NCI-H187 treated with DMSO at 0.1 percent for 48 hours (cell line): ENCODE results near the gene SAMD4A.

Source experiments
- DNase-seq: peaks from one replicate; lab custom pipeline; 2025; lab: John Stamatoyannopoulos, UW

SAMD4A gene, protein sequence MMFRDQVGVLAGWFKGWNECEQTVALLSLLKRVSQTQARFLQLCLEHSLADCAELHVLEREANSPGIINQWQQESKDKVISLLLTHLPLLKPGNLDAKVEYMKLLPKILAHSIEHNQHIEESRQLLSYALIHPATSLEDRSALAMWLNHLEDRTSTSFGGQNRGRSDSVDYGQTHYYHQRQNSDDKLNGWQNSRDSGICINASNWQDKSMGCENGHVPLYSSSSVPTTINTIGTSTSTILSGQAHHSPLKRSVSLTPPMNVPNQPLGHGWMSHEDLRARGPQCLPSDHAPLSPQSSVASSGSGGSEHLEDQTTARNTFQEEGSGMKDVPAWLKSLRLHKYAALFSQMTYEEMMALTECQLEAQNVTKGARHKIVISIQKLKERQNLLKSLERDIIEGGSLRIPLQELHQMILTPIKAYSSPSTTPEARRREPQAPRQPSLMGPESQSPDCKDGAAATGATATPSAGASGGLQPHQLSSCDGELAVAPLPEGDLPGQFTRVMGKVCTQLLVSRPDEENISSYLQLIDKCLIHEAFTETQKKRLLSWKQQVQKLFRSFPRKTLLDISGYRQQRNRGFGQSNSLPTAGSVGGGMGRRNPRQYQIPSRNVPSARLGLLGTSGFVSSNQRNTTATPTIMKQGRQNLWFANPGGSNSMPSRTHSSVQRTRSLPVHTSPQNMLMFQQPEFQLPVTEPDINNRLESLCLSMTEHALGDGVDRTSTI

DNA sequence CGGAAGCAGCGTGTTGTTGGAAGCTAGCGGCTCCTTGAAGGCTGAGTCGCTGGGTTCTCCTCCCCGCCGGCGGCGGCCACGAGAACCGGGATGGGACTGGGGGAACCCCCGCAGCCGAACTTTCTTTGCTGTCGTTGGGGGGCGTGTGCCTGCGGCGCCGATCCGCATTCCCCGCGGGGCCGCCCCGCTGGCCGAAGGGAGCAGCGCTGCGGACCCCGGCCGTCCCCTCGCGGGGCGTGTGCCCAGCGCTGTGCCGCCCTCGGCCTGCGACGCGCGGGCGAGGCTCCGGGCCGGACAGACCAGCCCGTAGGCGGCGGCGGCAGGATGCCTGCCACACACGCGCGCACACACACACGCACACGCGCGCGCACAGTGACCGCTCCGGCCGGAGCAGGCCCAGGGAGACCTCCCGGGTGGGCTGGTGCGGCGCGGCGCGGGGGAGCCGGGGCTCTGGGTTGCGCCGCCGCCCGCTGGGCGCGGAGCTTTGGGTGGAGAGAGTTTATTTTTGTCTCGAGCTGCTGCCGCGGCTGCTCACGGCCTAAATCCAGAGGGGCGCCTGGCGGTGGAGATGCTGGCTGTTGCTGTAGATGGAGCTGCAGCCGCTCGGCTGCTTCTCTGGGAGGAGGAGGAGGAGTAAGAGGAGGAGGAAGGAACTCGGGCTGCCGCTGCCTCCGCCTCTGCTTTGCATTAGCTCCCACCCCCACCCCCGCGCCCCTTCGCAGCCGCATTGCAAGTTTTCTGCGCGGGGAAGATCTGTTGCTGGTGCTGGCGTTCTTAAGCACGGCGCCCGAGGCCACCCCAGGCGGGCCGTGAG, at the start of gene SAMD4A:
TSS of gene SAMD4A (plus strand) at position 719 of the 814 bp plus-strand sequence. CDS start 789 bp downstream, outside the sequence.
- no peak for DNase-seq

DNA sequence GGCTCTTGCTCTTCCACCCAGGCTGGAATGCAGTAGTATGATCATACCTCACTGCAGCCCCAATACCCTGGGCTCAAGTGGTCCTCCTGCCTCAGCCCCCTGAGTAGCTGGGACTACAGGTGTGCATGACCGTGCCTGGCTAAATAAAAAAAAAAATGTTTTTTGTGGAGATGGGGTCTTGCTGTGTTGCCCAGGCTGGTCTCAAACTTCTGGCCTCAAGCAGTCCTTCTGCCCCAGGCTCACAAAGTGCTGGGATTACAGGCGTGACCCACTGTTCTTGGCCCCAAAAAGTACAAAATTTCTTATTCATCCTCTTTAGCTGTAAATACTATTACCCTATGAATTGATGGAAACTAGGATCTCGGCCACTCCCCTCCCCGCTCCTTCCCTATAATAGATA, 42.5 kb upstream of the SAMD4A start:
- no peak for DNase-seq

DNA sequence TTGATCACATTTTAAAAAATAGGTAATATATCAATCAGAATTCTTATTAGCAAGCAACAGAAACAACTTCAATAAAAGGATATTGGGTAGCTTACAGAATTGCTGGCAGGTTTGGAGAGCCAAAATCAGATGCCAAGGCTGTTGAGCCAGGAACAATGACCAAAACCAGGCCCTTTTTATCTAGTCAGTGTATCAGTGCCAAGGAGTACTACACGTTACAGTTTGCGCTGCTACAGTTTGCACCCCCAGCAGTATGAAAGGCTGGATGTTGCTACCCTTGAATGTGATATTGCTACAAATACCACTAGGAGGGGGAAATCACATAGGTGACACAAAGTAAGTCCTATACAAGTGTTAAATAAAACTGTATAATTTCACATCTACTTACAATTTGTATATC, 38.0 kb upstream of the SAMD4A start:
- no peak for DNase-seq

DNA sequence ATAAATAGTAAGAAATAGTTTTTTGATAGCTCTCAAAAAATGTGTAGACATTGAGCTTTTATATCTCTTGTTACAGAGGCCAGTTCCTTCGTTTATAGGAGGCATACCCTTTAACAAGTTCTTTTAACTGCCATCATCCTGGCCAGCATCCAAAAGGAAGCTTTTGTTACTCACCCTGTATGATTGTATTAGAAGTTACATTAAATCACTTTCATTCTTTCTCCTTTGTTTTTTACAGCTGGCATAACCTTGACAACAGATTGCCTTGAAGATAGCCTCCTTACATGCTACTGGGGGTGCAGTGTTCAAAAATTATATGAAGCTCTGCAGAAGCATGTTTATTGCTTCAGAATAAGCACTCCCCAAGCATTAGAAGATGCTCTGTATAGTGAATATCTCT, 37.1 kb upstream of the SAMD4A start:
- DNase-seq, result no peak

DNA sequence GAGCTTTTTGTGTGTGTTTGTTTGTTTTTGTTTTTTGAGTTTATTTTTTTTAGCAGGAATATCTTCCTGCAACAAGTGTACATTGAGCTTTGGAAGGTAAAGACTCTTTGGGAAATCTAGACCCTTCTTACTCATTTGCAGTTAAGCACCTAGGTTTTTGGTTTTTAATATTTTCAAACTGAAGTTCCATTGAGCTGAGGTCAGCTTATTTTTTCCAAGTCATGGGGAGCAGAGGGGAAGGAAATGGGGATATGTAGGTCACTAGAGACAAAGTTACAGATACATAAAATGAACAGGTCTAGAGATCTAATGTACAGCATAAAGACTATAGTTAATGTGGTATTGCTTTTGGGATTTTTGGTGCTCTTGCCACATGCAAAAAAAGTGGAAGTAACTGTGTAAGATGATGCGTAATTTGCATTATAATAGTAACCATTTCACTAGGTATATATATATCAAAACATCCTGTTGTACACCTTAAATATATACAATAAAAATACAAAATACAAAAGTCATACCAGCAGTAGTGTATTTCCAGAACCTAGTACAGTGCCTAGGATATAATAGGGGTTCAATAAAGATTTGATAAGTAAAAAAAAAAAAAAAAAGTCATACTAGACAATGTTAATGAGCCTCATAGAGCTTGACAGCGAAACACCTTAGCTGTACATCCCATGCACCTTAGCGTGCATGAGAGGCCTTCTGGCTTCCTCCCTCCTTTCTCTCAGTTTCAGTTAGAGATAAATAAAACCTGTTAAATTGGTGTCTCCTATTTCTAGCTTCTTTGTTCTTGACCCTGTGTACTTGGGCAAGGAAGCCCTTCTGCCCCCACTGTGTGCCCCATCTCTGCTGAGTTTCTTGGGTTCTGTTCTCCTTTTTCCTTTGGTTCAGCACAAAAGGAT, 34.6 kb upstream of the SAMD4A start:
- no peak for DNase-seq

DNA sequence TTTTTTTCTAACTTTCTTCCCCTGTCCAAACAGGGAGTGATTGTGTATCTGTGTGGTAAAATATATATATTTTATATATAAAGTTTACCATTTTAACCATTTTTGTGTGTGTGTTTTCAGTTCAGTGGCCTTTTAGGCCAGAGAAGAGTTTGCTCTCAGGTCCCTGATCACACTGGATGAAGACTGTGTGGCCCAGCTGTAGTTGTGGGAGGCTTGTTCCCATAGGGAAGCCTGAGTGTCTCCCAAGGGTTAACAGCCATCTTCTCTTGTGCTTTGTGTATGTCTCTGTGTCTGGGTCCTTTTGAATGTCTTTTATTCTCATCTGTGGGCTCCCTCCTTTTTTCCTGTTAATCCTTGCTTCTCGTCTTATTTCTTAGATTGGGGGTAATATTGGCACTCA, 33.8 kb upstream of the SAMD4A start:
- no peak for DNase-seq

DNA sequence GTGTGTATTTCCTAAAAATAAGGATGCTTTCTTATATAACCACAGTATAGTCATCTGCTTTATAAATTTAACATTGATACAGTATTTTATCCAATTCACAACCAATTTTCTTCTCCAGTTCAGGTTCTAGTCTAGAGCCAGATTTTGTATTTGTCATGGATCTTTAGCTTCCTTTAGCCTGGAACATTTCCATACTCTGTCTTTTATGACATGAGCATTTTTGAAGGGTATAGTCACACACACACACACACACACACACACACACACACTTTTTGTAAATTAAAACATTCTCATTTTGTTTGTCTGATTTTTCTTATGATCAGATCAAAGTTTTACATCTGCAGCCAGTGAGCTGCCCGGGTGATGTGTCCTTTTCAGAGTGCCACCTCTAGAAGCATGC, 31.8 kb upstream of the SAMD4A start:
- DNase-seq, result no peak

DNA sequence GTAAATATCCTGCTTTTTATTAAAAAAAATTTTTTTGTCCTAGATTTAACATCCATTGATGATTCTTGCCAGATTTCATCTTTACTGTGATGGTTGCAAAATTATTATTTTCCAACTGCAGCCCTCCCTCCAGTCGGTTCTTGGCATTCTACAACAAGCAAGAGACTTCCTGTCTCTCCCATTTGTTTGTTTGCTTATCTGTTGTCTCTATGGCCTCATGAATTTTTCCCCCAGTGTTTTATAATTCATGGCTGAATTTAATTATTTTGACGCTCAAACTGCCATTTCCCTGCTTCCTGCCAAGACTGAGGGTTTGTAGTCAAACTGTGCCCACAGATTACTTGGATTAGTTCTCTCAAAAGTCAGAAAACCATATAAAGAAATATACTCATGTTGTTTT, 31.3 kb upstream of the SAMD4A start:
- no peak for DNase-seq

DNA sequence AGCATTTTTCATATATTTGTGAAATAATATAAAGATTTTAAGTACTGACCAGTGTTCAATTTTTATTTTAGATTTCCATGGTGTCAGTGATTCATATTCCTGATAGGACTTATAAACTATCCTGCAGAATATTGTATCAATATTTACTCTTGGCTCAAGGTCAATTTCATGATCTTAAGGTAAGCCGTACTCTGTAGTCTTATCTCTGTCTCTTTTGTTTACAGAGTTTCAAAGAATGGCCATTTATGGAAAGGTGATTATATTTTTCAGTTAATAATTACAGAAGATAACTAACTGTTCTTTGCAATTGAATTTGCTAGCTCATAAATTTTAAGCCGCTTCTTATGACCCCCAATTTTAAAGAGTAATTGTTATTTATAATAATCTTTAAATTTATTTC, 29.3 kb upstream of the SAMD4A start:
- no peak for DNase-seq

DNA sequence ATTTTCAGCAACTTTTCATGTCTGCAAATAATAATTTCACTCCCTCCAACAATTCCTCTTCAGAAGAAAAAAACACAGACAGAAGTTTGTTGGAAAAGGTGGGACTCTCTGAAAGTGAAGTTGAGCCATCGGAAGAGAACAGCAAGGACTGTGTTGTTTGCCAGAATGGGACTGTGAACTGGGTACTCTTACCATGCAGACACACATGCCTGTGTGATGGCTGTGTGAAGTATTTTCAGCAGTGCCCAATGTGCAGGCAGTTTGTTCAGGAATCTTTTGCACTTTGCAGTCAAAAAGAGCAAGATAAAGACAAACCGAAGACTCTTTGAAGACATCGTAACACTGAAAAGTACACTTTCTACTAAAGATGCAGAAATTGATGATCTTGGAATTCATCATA, 28.9 kb upstream of the SAMD4A start:
- DNase-seq, result no peak

DNA sequence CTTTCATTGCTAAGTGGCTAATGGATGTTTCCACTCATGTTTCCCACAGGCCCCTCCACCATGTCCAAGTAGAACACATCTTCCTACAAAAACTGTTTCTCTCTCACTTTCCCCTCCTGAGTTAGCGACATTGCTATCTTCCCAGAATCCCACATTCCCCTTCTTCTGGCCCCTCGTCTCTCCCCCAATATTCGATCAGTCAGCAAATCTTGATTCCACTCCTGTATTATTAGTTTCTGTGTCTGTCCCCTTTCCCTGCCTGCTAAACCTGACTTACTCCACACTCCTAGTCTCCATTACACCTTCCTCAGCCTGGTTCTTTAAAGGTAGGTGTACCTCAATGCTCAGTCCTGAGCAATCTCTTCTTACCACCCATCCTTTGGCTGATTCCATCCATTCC, 19.3 kb upstream of the SAMD4A start:
- DNase-seq, result no peak

DNA sequence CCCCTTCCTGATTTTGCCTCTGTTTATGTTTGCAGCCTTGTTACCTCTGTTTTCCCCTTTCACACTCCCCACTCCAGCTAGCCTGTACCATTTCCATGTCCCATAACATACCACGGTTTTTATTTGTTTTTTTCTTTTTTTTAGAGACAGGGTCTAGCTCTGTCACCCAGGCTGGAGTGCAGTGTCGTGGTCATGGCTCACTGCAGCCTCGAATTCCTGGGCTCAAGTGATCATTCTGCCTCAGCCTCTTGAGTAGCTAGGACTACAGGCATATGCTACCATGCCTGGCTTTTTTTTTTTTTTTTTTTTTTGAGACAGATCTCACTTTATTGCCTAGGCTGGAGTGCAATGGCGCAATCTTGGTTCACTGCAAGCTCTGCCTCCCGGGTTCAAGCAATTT, 18.4 kb upstream of the SAMD4A start:
- DNase-seq, result no peak

DNA sequence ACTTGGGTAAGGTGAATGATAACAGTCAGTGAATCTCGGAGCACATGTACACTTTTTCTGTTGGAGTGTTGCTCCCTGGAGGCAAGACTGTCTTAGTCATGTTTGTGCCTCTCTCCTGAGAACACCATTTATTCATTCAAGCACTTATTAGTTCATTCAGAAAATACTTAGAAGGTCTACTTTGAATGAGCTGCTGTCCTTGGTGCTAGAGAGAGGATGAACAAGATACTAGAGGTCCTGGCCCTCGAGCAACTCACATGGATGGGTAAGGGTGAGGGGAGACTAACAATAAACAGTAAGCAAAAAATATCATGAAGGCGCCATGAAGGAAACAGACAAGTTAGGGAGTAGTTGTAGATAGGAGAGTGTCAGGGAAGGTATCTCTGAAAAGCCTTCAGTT, 17.1 kb upstream of the SAMD4A start:
- DNase-seq, result no peak

DNA sequence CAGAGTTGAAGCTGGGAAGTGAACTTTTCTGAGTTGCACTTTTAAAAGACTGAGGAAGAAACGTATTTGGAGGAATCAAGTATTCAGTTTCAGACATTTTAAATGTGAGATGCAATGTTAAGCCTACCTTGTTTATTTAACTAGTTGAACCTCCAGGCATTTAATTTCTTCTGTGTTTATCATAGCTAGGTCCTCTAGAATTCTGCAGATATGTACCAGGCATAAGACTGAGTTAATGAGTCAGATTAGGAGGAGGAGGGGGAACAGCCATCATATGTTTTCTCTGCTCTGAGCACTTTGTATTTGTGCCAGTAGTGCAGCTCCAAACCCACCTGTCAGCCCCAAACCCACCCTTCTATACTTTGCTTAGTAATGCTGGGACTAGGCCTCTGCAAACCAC, 16.4 kb upstream of the SAMD4A start:
- no peak for DNase-seq

DNA sequence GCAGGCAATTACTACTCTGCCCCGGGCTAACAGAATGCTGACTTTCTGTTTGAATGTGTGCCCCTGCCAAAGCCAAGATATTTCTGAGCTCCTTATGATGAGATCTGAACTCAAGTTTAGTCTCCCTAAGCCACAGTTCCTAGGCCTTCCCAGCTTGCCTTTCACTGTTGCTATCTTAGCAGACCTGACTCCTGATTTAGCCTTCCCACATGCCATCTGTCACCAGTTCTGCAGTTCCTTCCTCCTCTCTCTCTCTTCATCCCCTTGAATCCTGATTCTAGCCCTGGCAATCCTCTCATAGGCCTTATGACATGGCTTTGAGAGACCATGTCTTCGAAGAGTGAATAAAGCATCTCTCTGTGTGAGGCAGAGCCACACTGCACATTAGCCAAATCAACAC, 12.5 kb upstream of the SAMD4A start:
- DNase-seq, result no peak

DNA sequence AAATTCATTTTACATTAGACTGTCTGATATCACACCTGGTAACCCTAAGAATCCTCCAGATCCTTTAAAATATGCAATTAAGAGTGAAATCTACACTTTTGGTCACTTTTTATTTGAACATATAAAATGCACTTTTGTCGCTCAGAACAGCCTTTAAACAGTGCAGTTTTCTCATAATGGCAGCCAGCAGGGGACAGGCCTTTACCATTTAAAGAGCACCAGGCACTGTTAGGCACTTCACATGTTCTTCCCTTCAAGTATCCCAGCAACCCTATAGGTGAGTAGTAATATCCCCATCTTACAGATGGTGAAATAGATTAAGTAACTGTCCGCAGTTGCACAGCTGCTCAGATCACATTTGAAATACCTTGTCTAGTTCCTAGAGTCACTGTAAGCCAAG, 11.3 kb upstream of the SAMD4A start:
- DNase-seq, result no peak

DNA sequence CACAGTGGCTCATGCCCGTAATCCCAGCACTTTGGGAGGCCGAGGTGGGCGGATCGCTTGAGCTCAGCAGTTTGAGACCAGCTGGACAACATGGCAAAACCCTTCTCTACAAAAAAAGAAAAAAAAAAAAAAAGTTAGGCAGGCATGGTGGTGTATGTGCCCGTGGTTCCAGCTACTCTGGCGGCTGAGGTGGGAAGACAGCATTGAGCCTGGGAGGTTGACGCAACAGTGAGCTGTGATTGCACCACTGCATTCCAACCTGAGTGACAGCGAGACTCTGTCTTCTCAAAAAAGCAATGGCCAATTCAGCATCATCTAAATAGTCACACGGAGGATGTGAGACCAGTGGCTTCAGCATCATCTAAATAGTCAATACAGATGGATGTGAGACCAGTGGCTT, 10.4 kb upstream of the SAMD4A start:
- DNase-seq, result no peak

DNA sequence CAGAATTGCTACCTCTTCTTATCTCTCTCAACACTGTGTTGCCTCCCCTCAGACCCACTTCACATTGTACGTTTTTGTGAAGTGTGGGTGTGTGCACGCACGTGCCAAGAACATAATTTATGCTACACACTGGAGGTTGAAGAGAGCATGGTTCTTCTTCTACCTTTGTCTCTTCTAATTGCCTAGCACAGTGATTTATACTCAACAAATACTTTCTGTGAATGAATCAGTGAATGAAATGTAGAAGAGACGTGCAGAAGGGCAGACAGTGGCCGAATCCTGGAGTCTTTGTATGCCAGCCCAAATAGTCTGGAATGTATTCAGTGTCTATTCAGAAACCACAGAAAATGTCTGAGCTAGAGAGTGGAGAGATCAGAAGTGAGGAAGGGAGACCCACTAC, 4.6 kb upstream of the SAMD4A start:
- DNase-seq, result peak; percentile 47

DNA sequence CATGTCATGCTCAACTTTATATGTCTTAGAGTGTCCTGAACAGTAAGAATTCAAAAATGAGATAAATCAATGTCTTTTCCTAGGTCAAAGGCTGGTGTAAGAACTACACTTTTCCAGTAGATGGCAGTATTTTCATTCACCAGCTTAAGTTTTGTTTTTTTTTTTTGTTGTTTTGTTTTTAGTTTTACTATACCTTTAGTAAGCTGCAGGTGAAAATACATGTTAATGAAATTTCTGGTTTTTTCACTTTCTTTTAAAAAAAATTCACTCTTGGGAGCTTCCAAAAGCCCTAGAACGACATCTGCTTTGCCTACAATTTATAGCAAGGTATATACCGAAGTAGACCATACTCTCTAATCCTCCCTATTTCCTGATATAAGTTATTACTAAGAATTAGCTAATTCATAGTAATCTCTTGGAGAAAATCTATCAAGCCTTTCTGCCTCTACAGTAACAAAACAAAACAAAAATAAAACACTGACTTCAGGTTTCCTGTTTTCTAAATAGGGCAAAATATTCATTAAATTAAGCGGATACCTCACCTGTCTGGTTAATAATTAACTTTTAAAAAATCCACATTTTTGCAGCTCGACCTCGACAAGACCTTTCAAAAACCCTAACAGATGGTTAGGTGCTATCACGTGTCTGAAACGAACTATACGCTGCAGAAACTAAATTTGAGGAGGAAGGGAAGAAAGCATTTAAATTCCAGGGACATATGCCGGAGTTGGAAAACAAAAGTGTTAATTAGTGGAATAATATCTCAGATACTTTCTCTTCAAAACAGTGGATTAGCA, 2.7 kb upstream of the SAMD4A start:
- peak; percentile 46 for DNase-seq

DNA sequence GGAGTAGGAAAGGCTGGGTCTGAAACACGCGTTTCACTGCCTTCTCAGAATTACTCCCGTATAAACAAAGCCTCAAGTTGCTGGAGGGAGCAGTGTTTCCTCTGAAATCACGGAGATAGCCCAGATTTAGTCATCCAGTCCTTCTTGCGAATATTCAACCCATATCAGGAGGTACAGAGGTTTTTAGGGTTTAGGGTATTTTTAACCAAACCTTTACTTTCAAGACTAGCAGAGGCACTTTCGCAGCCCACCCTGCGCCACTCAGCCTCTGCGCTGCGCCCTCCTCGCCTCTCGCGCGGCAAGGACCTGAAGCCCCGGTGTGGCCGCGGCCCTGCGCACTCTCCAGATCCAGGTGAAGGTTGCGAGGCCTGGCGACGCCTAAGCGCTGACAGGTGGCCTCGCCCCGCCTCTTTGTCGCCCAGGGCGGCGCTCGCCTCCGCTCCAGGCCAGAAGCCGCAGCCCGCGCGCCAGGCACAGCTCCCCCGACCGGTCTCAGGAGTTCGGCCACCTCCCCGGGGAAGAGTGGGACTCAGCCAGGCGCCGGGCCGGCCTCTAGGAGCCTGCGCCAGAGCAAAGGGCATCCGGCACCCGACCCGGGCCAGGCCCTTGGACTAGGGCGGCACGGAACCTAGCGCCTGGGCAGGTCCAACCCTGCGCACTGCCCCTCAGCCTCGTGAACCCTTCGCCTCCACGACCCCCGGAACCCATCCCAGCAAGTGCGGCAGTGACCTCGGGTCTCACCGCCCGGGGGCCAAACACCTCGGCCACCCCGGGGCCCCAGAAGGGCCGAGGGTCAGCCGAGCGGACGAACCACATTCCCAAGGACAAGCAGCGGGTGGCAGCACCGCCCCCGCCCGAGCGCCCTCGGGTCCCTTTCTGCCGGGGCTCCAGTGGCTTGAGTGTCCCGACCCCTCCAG, 1.8 kb upstream of the SAMD4A start:
- no peak for DNase-seq
